HG03139 (cell line): Measurements from ENCODE around the gene PGAP6.
"Not testable (repeated sequence)": the region's sequence is repeated elsewhere in the genome, so short reads cannot be mapped to it uniquely, and the experiment has no call there.

ENCODE experiments used
- ATAC-seq: cut with Tn5 transposase; IDR thresholded peaks from one replicate; pipeline ENCODE4 v1.9.1; 2021; ENCODE audit not compliant: unreplicated experiment

The PGAP6 gene

DNA sequence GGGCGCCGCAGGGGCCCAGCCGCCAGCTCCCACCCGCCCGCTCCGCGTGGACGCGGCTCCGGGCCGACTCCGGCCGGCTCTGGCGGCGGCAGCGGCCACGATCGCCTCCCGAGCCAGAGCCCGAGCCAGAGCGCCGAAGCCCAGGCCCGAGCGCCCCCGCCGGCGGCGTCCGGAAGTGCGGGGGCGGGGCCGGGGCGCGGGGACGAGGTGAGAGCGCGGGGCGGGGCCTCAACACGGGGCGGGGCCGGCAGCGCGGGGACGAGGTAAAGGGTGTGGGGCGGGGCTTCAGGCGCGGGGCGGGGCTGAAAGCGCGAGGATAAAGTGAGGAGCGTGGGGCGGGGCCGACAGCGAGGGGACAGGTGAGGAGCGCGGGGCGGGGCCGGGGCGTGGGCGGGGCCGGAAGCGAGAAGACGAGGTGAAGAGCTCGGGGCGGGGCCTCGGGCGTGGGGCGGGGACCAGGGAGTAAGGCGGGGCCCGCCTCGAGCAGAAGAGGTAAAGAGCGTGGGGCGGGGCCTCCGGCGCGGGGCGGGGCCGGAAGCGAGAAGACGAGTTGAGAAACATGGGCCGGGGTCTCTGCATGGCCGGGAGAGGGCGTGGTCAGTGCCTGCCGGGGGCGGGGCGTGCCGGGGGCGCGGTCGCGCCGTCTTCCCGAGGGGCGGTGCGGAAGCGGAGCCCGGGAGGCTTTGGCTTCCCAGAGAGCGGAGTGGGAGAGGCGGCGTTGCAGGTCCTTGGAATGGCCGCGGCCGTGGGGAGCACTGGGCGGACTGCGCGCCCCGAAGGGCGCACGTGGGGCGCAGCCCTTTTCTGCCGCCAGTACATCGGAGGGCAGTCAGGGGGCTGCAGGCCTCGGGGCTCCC, 29.0 kb downstream of the PGAP6 start, which contains the start of gene AXIN1:
Gene AXIN1, minus strand, starts transcription at position 177 of the 857 bp plus-strand sequence. CDS start 5,698 bp downstream, outside the sequence.
- ATAC-seq = peak; percentile 54

GRCh38 chr16:351804-352520, 29.8 kb downstream of the PGAP6 start:
- peak; percentile 9 for ATAC-seq

DNA sequence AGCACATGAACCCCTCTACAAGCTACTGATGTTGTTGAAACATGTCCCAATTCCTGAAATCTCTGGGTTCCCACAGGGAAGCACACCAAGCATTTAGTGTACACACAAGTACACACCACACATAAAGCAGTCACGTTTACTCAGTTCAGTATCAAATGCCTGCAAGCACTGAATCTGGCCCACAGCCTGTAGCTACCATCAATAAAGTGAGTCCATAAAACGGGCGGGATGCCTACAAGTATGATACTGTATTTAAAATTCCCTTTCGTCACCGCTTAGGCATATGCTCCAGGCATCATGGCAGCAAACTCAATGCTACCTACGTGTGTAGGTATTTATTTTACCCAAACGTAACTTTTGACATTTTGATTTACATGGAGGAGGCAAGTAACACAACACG, 31.6 kb downstream of the PGAP6 start:
- no peak for ATAC-seq

DNA sequence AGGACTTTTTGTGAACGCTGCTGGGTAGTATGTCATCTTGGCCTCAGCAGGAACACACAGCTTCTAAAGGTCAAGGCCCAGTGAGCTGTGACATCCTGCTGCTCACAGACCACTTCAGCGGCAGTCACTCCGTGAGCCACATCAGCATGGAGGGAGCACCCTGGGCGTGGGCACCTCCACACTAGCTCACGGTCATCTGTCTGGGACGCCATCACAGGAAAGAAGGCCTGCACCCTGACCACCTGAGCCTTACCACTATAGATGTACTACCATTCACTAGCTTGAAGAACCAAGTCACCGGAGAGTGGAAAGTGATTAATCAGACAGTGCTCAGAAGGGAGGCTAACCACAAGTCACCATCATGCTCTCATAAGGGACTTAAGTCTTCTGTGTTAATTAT, 32.6 kb downstream of the PGAP6 start:
- ATAC-seq = no peak

- ATAC-seq = not testable (repeated sequence)
These were observed 33.3 kb downstream of the PGAP6 start for GRCh38 chr16:348495-348894.

GRCh38 chr16:347203-347602, 34.6 kb downstream of the PGAP6 start:
- no peak for ATAC-seq

GRCh38 chr16:346587-346986, 35.2 kb downstream of the PGAP6 start:
- no peak for ATAC-seq

DNA sequence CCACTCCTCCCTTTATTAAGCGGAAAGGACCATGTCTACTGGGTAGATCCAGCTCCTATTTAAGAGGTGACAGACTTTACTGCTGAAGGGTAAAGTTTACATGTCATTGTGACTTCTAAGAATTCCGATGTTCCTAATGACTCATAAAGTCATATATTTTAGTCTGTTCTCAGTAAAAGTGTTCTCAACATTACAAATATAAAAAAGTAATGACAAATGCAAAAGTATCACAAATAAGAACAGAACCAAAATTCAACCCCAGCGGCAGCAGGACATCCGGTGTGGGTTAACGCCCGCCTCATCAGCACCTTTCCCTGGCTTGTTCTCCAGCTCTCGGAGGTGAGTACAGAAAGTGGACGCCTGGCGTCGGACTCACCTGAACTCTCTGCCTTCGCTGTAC, 36.0 kb downstream of the PGAP6 start:
- ATAC-seq = no peak

- ATAC-seq = no peak
These were observed 39.1 kb downstream of the PGAP6 start for GRCh38 chr16:342455-343213.

DNA sequence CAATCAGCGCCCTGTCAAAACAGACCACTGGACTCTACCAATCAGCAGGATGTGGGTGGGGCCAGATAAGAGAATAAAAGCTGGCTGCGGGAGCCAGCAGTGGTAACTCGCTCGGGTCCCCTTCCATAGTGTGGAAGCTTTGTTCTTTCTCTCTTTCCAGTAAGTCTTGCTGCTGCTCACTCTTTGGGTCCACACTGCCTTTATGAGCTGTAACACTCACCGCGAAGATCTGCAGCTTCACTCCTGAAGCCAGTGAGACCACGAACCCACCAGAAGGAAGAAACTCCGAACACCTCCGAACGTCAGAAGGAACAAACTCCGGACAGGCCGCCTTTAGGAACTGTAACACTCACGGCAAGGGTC, 39.8 kb downstream of the PGAP6 start:
- ATAC-seq = not testable (repeated sequence)

- not testable (repeated sequence) for ATAC-seq
These were observed 40.4 kb downstream of the PGAP6 start for GRCh38 chr16:341095-341973.

- ATAC-seq = no peak
These were observed 41.2 kb downstream of the PGAP6 start for GRCh38 chr16:340370-341091.

DNA sequence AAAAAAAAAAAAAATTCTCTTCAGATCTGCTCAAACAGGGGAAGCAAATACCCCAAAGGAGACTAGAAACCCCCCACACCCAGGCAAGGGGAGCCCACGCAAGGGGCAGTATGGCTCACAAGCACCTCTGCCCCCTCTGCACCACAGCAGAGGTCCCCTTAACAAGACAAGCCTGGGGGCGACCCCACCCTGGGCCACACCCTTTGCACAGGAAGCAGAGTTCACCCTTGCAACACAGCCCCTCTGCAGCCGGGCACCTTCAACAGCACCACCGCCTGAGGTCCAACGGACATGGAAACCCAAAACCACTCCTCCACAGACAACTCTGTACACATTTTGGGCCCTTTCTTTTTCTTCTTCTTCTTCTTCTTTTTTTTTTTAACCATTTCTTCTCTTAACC, 42.1 kb downstream of the PGAP6 start:
- no peak for ATAC-seq

GRCh38 chr16:337975-338575, 43.7 kb downstream of the PGAP6 start:
- no peak for ATAC-seq

DNA sequence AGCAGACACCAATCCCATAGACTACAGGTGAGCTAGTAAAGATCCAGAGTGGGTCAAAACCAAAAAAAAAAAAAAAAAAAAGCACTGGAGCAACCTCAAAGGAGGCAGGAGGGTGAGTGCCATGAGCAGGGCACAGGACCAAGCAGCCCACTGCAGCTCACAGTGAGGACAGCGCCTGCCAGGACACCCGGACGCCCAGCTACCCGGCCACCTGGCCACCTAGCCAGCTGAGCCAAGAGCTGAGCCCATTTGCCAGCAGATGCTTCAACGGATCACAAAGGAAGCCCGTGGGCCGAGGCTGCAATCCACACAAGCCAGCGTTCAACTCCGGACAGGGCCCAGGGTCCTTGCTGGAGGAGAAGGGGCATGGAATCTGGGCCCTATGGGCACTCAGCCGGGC, 44.3 kb downstream of the PGAP6 start:
- no peak for ATAC-seq

GRCh38 chr16:336269-336668, 45.5 kb downstream of the PGAP6 start:
- no peak for ATAC-seq

GRCh38 chr16:334861-335632, 46.7 kb downstream of the PGAP6 start:
- not testable (repeated sequence) for ATAC-seq

DNA sequence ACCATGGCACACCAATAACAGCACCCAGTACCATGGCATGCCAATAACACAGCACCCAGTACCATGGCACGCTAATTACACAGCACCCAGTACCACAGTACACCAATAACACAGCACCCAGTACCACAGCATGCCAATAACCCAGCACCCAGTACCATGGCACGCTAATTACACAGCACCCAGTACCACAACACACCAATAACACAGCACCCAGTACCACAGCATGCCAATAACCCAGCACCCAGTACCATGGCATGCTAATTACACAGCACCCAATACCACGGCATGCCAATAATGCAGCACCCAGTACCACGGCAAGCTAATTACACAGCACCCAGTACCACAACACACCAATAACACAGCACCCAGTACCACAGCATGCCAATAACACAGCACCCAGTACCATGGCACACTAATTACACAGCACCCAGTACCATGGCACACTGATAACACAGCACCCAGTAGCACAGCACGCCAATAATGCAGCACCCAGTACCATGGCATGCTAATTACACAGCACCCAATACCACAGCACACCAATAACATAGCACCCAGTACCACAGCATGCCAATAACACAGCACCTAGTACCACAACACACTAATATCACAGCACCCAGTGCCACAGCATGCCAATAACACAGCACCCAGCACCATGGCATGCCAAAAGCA, 47.5 kb downstream of the PGAP6 start:
- not testable (repeated sequence) for ATAC-seq
